ENCODE data around the gene MNT. TPM values are rescaled to one million over a fixed set of nuclear protein-coding genes. Genes with fewer than 3 reads are reported as not detected.

MNT gene
- total and polyA plus RNA-seq, 4 donors = 1.7 to 5.0 (median 2.6) TPM

DNA sequence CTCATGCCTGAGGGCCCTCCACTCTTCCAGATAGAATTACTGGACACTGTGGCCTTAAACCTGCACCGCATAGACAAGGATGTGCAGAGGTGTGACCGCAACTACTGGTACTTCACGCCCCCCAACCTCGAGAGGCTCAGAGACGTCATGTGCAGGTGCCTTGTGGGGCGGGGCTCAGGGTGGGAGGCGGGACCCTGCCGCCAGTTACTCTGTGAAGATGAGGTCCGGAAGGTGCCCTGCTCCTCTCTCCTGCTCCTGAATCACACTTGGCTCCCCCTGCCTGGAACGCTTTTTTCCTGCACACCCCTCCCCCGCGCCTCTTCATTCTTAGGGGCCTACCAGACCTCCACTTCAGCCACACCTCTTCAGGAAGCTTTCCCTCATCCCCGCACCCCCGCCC lies 24.8 kb downstream of the MNT start:
- H3K9me3 ChIP-seq (ENCODE audit: control insufficient read depth in 4 of 4, low read length in 3 of 4) = no peaks in the 10 kb centered on the region
- no peak for DNase-seq (ENCODE audit: low spot score)
- no peak overlapping the region for H3K27ac ChIP-seq (ENCODE audit: low read depth in 1 of 2, low read length in 2 of 2)
- 96% methylated on average over 14 of the region's 14 CpGs for WGBS
- H3K36me3 ChIP-seq (ENCODE audit: control insufficient read depth in 4 of 4, insufficient read depth in 3 of 4, low read depth in 1 of 4, low read length in 3 of 4) = peaks cover 1 to 38% (median 6%) of the 10 kb centered on the region in 4 donors
- H3K4me1 ChIP-seq (ENCODE audit: control insufficient read depth in 4 of 4, insufficient read depth in 4 of 4, low read length in 3 of 4) = peaks cover 0 to 4% (median 0%) of the 10 kb centered on the region in 4 donors
- H3K9ac ChIP-seq (ENCODE audit: low read depth in 1 of 2, low read length in 2 of 2) = no peak overlapping the region
- no peaks in the 10 kb centered on the region for H3K27me3 ChIP-seq (ENCODE audit: control insufficient read depth in 4 of 4, insufficient read depth in 4 of 4, low read length in 3 of 4)
- TF ChIP-seq CTCF (IDR thresholded peaks at IDR 0.05; ENCODE audit: low read depth, low read length, missing input control) = no peak
- no peak for TF ChIP-seq EGR1 (IDR thresholded peaks at IDR 0.05; ENCODE audit: low read depth in 2 of 2)
- no peak for TF ChIP-seq ZBTB33 (IDR thresholded peaks at IDR 0.05)
- no peak for TF ChIP-seq GABPA (IDR thresholded peaks at IDR 0.05 in 1 of 2, conservative IDR thresholded peaks at IDR 0.05 in 1 of 2)
- no peak for TF ChIP-seq RXRA (IDR thresholded peaks at IDR 0.05)
- no peak for TF ChIP-seq RAD21 (IDR thresholded peaks at IDR 0.05)
- TF ChIP-seq REST (IDR thresholded peaks at IDR 0.05) = no peak
- TF ChIP-seq YY1 (IDR thresholded peaks at IDR 0.05) = no peak
- no peak for TF ChIP-seq HNF4G (IDR thresholded peaks at IDR 0.05)
- no peak for TF ChIP-seq ATF3 (IDR thresholded peaks at IDR 0.05)
- TF ChIP-seq FOXA2 (IDR thresholded peaks at IDR 0.05) = no peak
- TF ChIP-seq NR2F2 (IDR thresholded peaks at IDR 0.05) = no peak
- TF ChIP-seq SP1 (IDR thresholded peaks at IDR 0.05) = no peak
- TF ChIP-seq, protein P1, sequence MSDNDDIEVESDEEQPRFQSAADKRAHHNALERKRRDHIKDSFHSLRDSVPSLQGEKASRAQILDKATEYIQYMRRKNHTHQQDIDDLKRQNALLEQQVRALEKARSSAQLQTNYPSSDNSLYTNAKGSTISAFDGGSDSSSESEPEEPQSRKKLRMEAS (IDR thresholded peaks at IDR 0.05) = no peak
- no peak for TF ChIP-seq JUND (IDR thresholded peaks at IDR 0.05)
- TF ChIP-seq HNF4A (conservative IDR thresholded peaks at IDR 0.05) = no peak
- no peak for TF ChIP-seq FOXA1 (IDR thresholded peaks at IDR 0.05)
- TF ChIP-seq TAF1 (conservative IDR thresholded peaks at IDR 0.05) = no peak
- H3K4me3 ChIP-seq (ENCODE audit: low read depth in 1 of 3, low read length in 3 of 3) = no peak overlapping the region

Data from liver (tissue), 9 donors.